ENCODE data around the gene SYNPO2L. TPM values are rescaled to one million over a fixed set of nuclear protein-coding genes. Genes with fewer than 3 reads are reported as not detected.
"Not testable (repeated sequence)": the region's sequence is repeated elsewhere in the genome, so short reads cannot be mapped to it uniquely, and the experiment has no call there.

Gene SYNPO2L
- total and polyA plus RNA-seq, 2 donors, result 0.06 to 0.79 TPM

DNA sequence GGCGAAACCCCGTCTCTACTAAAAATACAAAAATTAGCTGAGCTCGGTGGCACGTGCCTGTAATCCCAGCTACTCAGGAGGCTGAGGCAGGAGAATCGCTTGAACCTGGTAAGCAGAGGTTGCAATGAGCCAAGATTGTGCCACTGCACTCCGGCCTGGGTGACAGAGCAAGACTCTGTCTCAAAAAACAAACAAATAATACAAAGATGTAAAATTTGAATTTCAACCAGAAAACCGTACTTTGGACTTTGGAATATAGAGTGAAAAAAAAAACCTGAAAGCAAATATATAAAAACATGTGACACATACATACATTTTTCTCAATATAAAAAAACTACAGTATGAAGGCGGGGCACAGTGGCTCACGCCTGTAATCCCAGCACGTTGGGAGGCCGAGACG is 34.9 kb downstream of the SYNPO2L start:
- H3K27ac ChIP-seq (ENCODE audit: low read depth); H3K4me1 ChIP-seq (ENCODE audit: insufficient read depth); H3K4me3 ChIP-seq (ENCODE audit: low read depth, low read length); H3K36me3 ChIP-seq (ENCODE audit: insufficient read depth); DNase-seq (ENCODE audit: extremely low spot score): not testable (repeated sequence)
- WGBS, result 94% methylated on average over 12 of the region's 12 CpGs

DNA sequence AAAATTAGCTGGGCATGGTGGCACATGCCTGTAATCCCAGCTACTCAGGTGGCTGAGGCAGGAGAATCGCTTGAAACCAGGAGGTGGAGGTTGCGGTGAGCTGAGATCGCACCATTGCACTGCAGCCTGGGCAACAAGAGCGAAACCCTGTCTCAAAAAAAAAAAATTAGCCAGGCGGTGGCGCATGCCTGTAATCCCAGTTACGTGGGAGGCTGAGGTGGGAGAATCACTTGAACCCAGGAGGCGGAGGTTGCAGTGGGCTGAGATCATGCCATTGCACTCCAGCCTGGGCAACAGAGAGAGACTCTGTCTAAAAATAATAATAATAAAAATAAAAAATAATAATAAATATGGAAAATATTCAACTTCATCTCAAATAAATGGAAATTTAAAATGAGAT is 38.7 kb downstream of the SYNPO2L start:
- not testable (repeated sequence) for DNase-seq (ENCODE audit: extremely low spot score); H3K4me1 ChIP-seq (ENCODE audit: insufficient read depth); H3K27ac ChIP-seq (ENCODE audit: low read depth); H3K4me3 ChIP-seq (ENCODE audit: low read depth, low read length); H3K36me3 ChIP-seq (ENCODE audit: insufficient read depth)
- 99% methylated on average over 8 of the region's 8 CpGs for WGBS

DNA sequence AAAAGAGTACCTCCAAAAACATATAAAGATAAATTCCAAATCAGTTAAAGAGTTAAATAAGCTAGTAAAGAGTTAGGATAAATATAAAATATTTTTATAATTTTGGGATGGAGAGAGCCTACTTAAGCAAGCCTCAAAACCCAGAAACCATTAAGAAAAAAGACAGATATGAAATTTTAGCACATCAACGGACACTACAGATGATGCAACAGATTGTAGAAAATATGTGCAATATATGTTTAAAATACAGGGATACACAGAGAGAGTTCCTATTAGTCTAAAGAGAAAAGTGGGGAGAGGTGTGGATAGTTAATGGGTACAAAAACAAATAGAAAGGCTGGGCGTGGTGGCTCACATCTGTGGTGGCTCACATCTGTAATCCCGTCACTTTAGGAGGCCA is 41.1 kb downstream of the SYNPO2L start:
- Histone ChIP-seq H3K27ac (ENCODE audit: low read depth) (no peak overlapping the region), H3K4me3 (ENCODE audit: low read depth, low read length) (no peak overlapping the region), H3K36me3 (ENCODE audit: insufficient read depth) (no peaks in the 10 kb centered on the region), H3K4me1 (ENCODE audit: insufficient read depth) (no peaks in the 10 kb centered on the region)
- no peak for DNase-seq (ENCODE audit: extremely low spot score)
- 87% methylated on average over 3 of the region's 3 CpGs for WGBS

DNA sequence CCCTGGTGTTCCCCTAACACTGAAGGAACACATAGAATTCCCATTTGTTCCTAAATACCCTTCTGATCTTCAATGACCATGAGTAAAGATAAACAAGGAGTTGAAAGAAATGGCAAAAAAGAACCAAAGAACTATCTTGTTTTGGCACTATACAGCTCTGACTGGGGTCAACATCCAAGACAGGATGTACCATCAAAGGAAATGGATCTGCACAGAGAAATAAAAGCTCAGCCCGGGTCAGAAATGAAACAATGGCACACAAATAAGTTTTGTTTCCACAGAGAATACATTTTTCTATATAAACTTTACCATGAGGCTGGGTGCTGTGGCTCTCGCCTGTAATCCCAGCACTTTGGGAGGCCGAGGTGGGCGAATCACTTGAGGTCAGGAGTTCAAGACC is 46.7 kb downstream of the SYNPO2L start:
- no peak for DNase-seq (ENCODE audit: extremely low spot score)
- Histone ChIP-seq H3K4me3 (ENCODE audit: low read depth, low read length) (no peak overlapping the region), H3K27ac (ENCODE audit: low read depth) (no peak overlapping the region), H3K4me1 (ENCODE audit: insufficient read depth) (no peaks in the 10 kb centered on the region), H3K36me3 (ENCODE audit: insufficient read depth) (no peaks in the 10 kb centered on the region)
- 93% methylated on average over 4 of the region's 4 CpGs for WGBS

DNA sequence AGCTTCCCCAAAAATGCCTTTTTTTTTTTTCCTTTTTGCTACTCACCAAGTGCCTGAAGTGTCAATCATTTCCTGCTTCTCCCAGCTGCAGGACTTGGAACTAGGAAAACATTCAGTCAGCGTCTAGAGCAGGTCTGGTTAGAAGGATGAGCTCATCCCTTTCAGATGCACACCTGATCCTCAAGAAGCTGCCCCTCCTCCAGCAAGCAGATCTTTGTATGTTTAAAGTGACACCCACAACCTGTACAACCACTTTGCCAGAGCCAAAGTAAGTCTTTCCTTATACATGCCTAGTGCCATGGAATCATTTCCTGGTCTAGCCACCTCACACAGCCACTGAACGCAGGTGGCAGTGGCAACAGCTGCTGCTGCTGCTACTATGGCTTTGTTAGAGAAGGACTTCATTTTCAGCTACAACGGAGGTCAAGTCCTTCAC is 54.3 kb downstream of the SYNPO2L start:
- no peak overlapping the region for H3K27ac ChIP-seq (ENCODE audit: low read depth)
- H3K4me3 ChIP-seq (ENCODE audit: low read depth, low read length), result no peak overlapping the region
- WGBS, result 70% methylated on average over 3 of the region's 3 CpGs
- H3K36me3 ChIP-seq (ENCODE audit: insufficient read depth), result no peaks in the 10 kb centered on the region
- DNase-seq (ENCODE audit: extremely low spot score), result peak; percentile 53
- no peaks in the 10 kb centered on the region for H3K4me1 ChIP-seq (ENCODE audit: insufficient read depth)

DNA sequence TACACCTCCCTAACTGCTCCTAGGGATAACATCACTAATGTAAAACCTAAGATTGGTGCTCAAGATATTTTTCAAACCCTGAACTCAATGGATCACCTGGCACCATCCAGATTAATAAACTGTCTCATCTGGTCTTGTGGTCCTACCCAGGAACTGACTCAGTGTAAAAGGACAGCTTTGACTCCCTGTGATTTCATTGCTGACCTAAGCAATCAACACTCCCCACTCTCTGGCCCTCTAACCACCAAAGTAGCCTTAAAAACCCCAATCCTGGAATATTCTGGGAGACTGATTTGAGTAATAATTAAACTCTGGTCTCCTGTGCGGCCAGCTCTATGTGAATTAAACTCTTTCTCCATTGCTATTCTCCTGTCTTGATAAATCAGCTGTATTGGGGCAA is 58.5 kb downstream of the SYNPO2L start:
- Histone ChIP-seq H3K36me3 (ENCODE audit: insufficient read depth) (no peaks in the 10 kb centered on the region), H3K4me3 (ENCODE audit: low read depth, low read length) (no peak overlapping the region), H3K27ac (ENCODE audit: low read depth) (no peak overlapping the region), H3K4me1 (ENCODE audit: insufficient read depth) (no peaks in the 10 kb centered on the region)
- 98% methylated on average over 1 of the region's 1 CpG for WGBS
- no peak for DNase-seq (ENCODE audit: extremely low spot score)

Other genes with a start within 250 kb of the SYNPO2L start
- 54.0 TPM for gene ANXA7, start 242.0 kb downstream of the SYNPO2L start, total RNA-seq
- gene ANXA7, start 242.0 kb downstream of the SYNPO2L start, polyA plus RNA-seq, result 103 TPM
- 5.9 TPM for gene MSS51, start 222.5 kb downstream of the SYNPO2L start, total RNA-seq
- 0.60 TPM for gene MSS51, start 222.5 kb downstream of the SYNPO2L start, polyA plus RNA-seq
- gene PPP3CB, start 160.0 kb downstream of the SYNPO2L start, total RNA-seq, result 93.4 TPM
- gene PPP3CB, start 160.0 kb downstream of the SYNPO2L start, polyA plus RNA-seq, result 58.0 TPM
- 26.4 TPM for gene USP54, start 64.7 kb downstream of the SYNPO2L start, total RNA-seq
- 23.8 TPM for gene USP54, start 64.7 kb downstream of the SYNPO2L start, polyA plus RNA-seq
- 11.5 TPM for gene MYOZ1, start 14.6 kb downstream of the SYNPO2L start, total RNA-seq
- 0.68 TPM for gene MYOZ1, start 14.6 kb downstream of the SYNPO2L start, polyA plus RNA-seq
- 8.0 TPM for gene AGAP5, start 42.1 kb upstream of the SYNPO2L start, total RNA-seq
- 2.6 TPM for gene AGAP5, start 42.1 kb upstream of the SYNPO2L start, polyA plus RNA-seq
- gene SEC24C, start 88.3 kb upstream of the SYNPO2L start, total RNA-seq, result 37.2 TPM
- 47.6 TPM for gene SEC24C, start 88.3 kb upstream of the SYNPO2L start, polyA plus RNA-seq
- 17.0 TPM for gene CHCHD1, start 126.0 kb upstream of the SYNPO2L start, total RNA-seq
- 46.9 TPM for gene CHCHD1, start 126.0 kb upstream of the SYNPO2L start, polyA plus RNA-seq
- 38.8 TPM for gene ZSWIM8, start 129.6 kb upstream of the SYNPO2L start, total RNA-seq
- gene ZSWIM8, start 129.6 kb upstream of the SYNPO2L start, polyA plus RNA-seq, result 110 TPM
- gene NDST2, start 155.6 kb upstream of the SYNPO2L start, total RNA-seq, result 14.2 TPM
- 19.3 TPM for gene NDST2, start 155.6 kb upstream of the SYNPO2L start, polyA plus RNA-seq
- 40.3 TPM for gene CAMK2G, start 218.5 kb upstream of the SYNPO2L start, total RNA-seq
- gene CAMK2G, start 218.5 kb upstream of the SYNPO2L start, polyA plus RNA-seq, result 115 TPM

Data from urinary bladder (tissue), 4 donors.